HEK293 (cell line): Measurements from ENCODE around the gene PLEKHM2.

Experiments
- CTCF ChIA-PET: fragments of 350-600 bp; formaldehyde crosslinking; extraction: SDS; loops from one replicate; lab custom pipeline; 2021; ENCODE audit warnings: antibody characterized with exemption; lab: Yijun Ruan, JAX
- POLR2A ChIA-PET: fragments of 300-600 bp; formaldehyde crosslinking; extraction: SDS; loops from one replicate; lab custom pipeline; 2020; ENCODE audit warnings: antibody characterized with exemption, inconsistent platforms; lab: Yijun Ruan, JAX
- H3K27ac ChIP-seq: fragments of 200-500 bp; sonication (Bioruptor generic); 2 replicates; pipeline ENCODE4 v1.5.1; 2014; ENCODE audit warnings: low read depth, low read length, control low read depth, inconsistent platforms; ENCODE audit errors: extremely low read depth
- H3K36me3 ChIP-seq, 2 experiments: fragments of 200-500 bp in 1 of 2; sonication (Bioruptor generic) in 1 of 2; 1 replicate in 1 of 2; 2 replicates in 1 of 2; pipeline ENCODE4 v1.5.1; 2014 to 2017; ENCODE audit warnings: inconsistent platforms in 2 of 2, low read length in 2 of 2; ENCODE audit not compliant: control insufficient read depth in 2 of 2, insufficient read depth in 1 of 2
- H3K4me1 ChIP-seq: fragments of 200-500 bp; sonication (Bioruptor generic); 2 replicates; pipeline ENCODE4 v1.5.1; 2014; ENCODE audit warnings: mild to moderate bottlenecking, low read length, inconsistent platforms; ENCODE audit not compliant: control insufficient read depth, insufficient read depth
- H3K4me3 ChIP-seq: 2 replicates; pipeline ENCODE4 v1.5.1; 2011; ENCODE audit warnings: low read depth, mild to moderate bottlenecking, control low read depth, low read length, moderate library complexity
- H3K9me3 ChIP-seq: fragments of 200-500 bp; sonication (Bioruptor generic); 2 replicates; pipeline ENCODE4 v1.5.1; 2014; ENCODE audit warnings: low read depth, low read length, inconsistent platforms; ENCODE audit not compliant: control insufficient read depth, insufficient read depth
- BCL11A ChIP-seq: fragments of 450-650 bp; formaldehyde crosslinking; IDR thresholded peaks from 2 replicates; pipeline ENCODE4 v1.5.1; 2016; ENCODE audit warnings: low read depth, missing biosample characterization, missing genetic modification characterization
- HOXC10 ChIP-seq: sonication (generic); formaldehyde crosslinking; IDR thresholded peaks from 2 replicates; pipeline ENCODE4 v1.8.1; 2023; ENCODE audit warnings: mild to moderate bottlenecking, missing genetic modification reagents
- HOXD13 ChIP-seq: sonication (generic); formaldehyde crosslinking; IDR thresholded peaks from 2 replicates; pipeline ENCODE4 v1.8.0; 2022; ENCODE audit warnings: missing genetic modification reagents, borderline replicate concordance
- KLF1 ChIP-seq: fragments of 450-650 bp; formaldehyde crosslinking; IDR thresholded peaks from 2 replicates; pipeline ENCODE4 v1.5.1; 2016; ENCODE audit warnings: missing biosample characterization, missing genetic modification characterization
- PATZ1 ChIP-seq: fragments of 450-650 bp; formaldehyde crosslinking; IDR thresholded peaks from 2 replicates; pipeline ENCODE4 v1.5.1; 2016; ENCODE audit warnings: missing biosample characterization, missing genetic modification characterization
- ZBTB26 ChIP-seq: fragments of 450-650 bp; formaldehyde crosslinking; optimal IDR thresholded peaks from 2 replicates; pipeline ENCODE3; 2016; ENCODE audit warnings: missing biosample characterization, mild to moderate bottlenecking, missing genetic modification characterization
- ZEB2 ChIP-seq: fragments of 450-650 bp; formaldehyde crosslinking; IDR thresholded peaks from 2 replicates; pipeline ENCODE4 v1.5.1; 2016; ENCODE audit warnings: missing biosample characterization, missing genetic modification characterization
- ZIC2 ChIP-seq: fragments of 450-650 bp; formaldehyde crosslinking; IDR thresholded peaks from 2 replicates; pipeline ENCODE4 v1.5.1; 2016; ENCODE audit warnings: missing biosample characterization, missing genetic modification characterization
- ZNF114 ChIP-seq: fragments of 450-650 bp; formaldehyde crosslinking; IDR thresholded peaks from 2 replicates; pipeline ENCODE4 v1.5.0; 2017; ENCODE audit warnings: missing biosample characterization, missing genetic modification characterization
- ZNF169 ChIP-seq: fragments of 450-650 bp; formaldehyde crosslinking; IDR thresholded peaks from 2 replicates; pipeline ENCODE4 v1.5.1; 2016; ENCODE audit warnings: missing biosample characterization, missing genetic modification characterization
- ZNF426 ChIP-seq: fragments of 450-650 bp; formaldehyde crosslinking; IDR thresholded peaks from 2 replicates; pipeline ENCODE4 v1.5.1; 2017; ENCODE audit warnings: missing biosample characterization, missing genetic modification characterization, mild to moderate bottlenecking, inconsistent platforms, moderate library complexity
- ZNF510 ChIP-seq: fragments of 450-650 bp; formaldehyde crosslinking; IDR thresholded peaks from 2 replicates; pipeline ENCODE4 v1.5.1; 2018; ENCODE audit warnings: mild to moderate bottlenecking, missing genetic modification characterization, missing biosample characterization; ENCODE audit not compliant: insufficient replicate concordance
- ZNF530 ChIP-seq: fragments of 450-650 bp; formaldehyde crosslinking; IDR thresholded peaks from 2 replicates; pipeline ENCODE4 v1.5.1; 2016; ENCODE audit warnings: low read depth, missing biosample characterization, missing genetic modification characterization
- ZNF596 ChIP-seq: fragments of 450-650 bp; IDR thresholded peaks from 2 replicates; pipeline ENCODE4 v1.5.0; 2018; ENCODE audit warnings: missing biosample characterization, mild to moderate bottlenecking, missing genetic modification characterization, moderate library complexity
- ZNF629 ChIP-seq: fragments of 450-650 bp; formaldehyde crosslinking; IDR thresholded peaks from 2 replicates; pipeline ENCODE4 v1.5.1; 2017; ENCODE audit warnings: missing biosample characterization, missing genetic modification characterization
- ZNF701 ChIP-seq: fragments of 450-650 bp; formaldehyde crosslinking; IDR thresholded peaks from 2 replicates; pipeline ENCODE4 v1.5.1; 2016; ENCODE audit warnings: missing biosample characterization, missing genetic modification characterization
- ZNF704 ChIP-seq: fragments of 450-650 bp; formaldehyde crosslinking; IDR thresholded peaks from 2 replicates; pipeline ENCODE4 v1.5.1; 2016; ENCODE audit warnings: missing biosample characterization, missing genetic modification characterization
- ZNF792 ChIP-seq: fragments of 450-650 bp; formaldehyde crosslinking; IDR thresholded peaks from 2 replicates; pipeline ENCODE4 v1.5.1; 2016; ENCODE audit warnings: missing biosample characterization, missing genetic modification characterization
- ZSCAN16 ChIP-seq: fragments of 450-650 bp; formaldehyde crosslinking; IDR thresholded peaks from 2 replicates; pipeline ENCODE4 v1.5.1; 2016; ENCODE audit warnings: missing biosample characterization, missing genetic modification characterization
- ZSCAN23 ChIP-seq: fragments of 450-650 bp; formaldehyde crosslinking; IDR thresholded peaks from 2 replicates; pipeline ENCODE4 v1.5.1; 2016; ENCODE audit warnings: missing biosample characterization, missing genetic modification characterization
- ZSCAN4 ChIP-seq: fragments of 450-650 bp; formaldehyde crosslinking; IDR thresholded peaks from 2 replicates; pipeline ENCODE4 v1.5.1; 2017; ENCODE audit warnings: missing biosample characterization, missing genetic modification characterization
- ZXDB ChIP-seq: fragments of 450-650 bp; formaldehyde crosslinking; IDR thresholded peaks from 2 replicates; pipeline ENCODE4 v1.5.1; 2016; ENCODE audit warnings: missing biosample characterization, missing genetic modification characterization
- TF ChIP-seq, protein P1 (sequence below): fragments of 450-650 bp; formaldehyde crosslinking; IDR thresholded peaks from 2 replicates; pipeline ENCODE4 v1.5.1; 2016; ENCODE audit warnings: missing biosample characterization, missing genetic modification characterization, low read depth
- TF ChIP-seq, protein P2 (sequence below): fragments of 450-650 bp; formaldehyde crosslinking; IDR thresholded peaks from 2 replicates; pipeline ENCODE4 v1.5.1; 2016; ENCODE audit warnings: missing biosample characterization, missing genetic modification characterization
- TF ChIP-seq, protein P3 (sequence below): fragments of 450-650 bp; formaldehyde crosslinking; IDR thresholded peaks from 2 replicates; pipeline ENCODE4 v1.5.1; 2016; ENCODE audit warnings: missing biosample characterization, missing genetic modification characterization
- TF ChIP-seq, protein P4 (sequence below): fragments of 450-650 bp; formaldehyde crosslinking; IDR thresholded peaks from 2 replicates; pipeline ENCODE4 v1.5.1; 2016; ENCODE audit warnings: missing biosample characterization, missing genetic modification characterization

The PLEKHM2 gene

GRCh38 chr1:15678578-15678977, 5.5 kb upstream of the PLEKHM2 start:
- Histone ChIP-seq H3K36me3 (no peaks in the 10 kb centered on the region), H3K4me1 (no peaks in the 10 kb centered on the region; the same call in 1 of the 2 replicates), H3K27ac (no peak overlapping the region), H3K9me3 (no peaks in the 10 kb centered on the region), H3K4me3 (no peak overlapping the region)
- ChIA-PET POLR2A (no interaction called here), CTCF (interaction anchor here (0.6 kb wide), 1 partner anchor 244 kb away, joined by 3 read pairs; no protein-coding TSS in a partner anchor)
- TF ChIP-seq ZNF169 (no peak), ZSCAN16 (tag by site-specific recombination) (no peak), ZNF530 (tag by site-specific recombination) (no peak), BCL11A (tag by site-specific recombination) (no peak), ZXDB (no peak), KLF1 (no peak), ZNF704 (tag by site-specific recombination) (no peak), ZBTB26 (no peak), ZIC2 (tag by site-specific recombination) (no peak), ZNF510 (tag by site-specific recombination) (no peak), ZNF596 (no peak)
- TF ChIP-seq, protein P1, sequence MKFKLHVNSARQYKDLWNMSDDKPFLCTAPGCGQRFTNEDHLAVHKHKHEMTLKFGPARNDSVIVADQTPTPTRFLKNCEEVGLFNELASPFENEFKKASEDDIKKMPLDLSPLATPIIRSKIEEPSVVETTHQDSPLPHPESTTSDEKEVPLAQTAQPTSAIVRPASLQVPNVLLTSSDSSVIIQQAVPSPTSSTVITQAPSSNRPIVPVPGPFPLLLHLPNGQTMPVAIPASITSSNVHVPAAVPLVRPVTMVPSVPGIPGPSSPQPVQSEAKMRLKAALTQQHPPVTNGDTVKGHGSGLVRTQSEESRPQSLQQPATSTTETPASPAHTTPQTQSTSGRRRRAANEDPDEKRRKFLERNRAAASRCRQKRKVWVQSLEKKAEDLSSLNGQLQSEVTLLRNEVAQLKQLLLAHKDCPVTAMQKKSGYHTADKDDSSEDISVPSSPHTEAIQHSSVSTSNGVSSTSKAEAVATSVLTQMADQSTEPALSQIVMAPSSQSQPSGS (tag by site-specific recombination): no peak
- TF ChIP-seq, protein P2, sequence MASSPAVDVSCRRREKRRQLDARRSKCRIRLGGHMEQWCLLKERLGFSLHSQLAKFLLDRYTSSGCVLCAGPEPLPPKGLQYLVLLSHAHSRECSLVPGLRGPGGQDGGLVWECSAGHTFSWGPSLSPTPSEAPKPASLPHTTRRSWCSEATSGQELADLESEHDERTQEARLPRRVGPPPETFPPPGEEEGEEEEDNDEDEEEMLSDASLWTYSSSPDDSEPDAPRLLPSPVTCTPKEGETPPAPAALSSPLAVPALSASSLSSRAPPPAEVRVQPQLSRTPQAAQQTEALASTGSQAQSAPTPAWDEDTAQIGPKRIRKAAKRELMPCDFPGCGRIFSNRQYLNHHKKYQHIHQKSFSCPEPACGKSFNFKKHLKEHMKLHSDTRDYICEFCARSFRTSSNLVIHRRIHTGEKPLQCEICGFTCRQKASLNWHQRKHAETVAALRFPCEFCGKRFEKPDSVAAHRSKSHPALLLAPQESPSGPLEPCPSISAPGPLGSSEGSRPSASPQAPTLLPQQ (tag by site-specific recombination): no peak
- TF ChIP-seq, protein P3, sequence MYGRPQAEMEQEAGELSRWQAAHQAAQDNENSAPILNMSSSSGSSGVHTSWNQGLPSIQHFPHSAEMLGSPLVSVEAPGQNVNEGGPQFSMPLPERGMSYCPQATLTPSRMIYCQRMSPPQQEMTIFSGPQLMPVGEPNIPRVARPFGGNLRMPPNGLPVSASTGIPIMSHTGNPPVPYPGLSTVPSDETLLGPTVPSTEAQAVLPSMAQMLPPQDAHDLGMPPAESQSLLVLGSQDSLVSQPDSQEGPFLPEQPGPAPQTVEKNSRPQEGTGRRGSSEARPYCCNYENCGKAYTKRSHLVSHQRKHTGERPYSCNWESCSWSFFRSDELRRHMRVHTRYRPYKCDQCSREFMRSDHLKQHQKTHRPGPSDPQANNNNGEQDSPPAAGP (tag by site-specific recombination): no peak

DNA sequence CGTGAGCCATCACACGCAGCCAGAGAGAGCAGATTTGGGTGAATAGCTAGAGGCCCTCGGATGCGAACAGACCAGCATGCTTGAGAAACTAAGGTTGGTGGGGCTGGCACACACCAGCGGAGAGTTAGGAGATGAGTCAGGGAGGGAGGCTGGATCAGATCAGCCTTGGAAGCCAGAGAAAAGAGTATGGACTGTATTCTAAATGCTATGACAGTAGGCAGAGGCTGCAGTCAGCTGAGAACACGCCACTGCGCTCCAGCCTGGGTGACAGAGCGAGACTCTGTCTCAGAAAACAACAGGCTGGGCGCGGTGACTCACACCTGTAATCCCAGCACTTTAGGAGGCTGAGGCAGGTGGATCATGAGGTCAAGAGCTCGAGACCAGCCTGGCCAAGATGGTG, 4.0 kb upstream of the PLEKHM2 start:
- ChIA-PET POLR2A (interaction anchor here (0.5 kb wide), 1 partner anchor 65 kb away, joined by 3 read pairs; no protein-coding TSS in a partner anchor), CTCF (no interaction called here)
- H3K4me1 ChIP-seq: no peaks in the 10 kb centered on the region; the same call in 1 of the 2 replicates
- H3K27ac ChIP-seq: no peak overlapping the region
- H3K36me3 ChIP-seq: no peaks in the 10 kb centered on the region
- no peaks in the 10 kb centered on the region for H3K9me3 ChIP-seq
- no peak overlapping the region for H3K4me3 ChIP-seq
- TF ChIP-seq HOXD13: no peak
- no peak for TF ChIP-seq ZNF792 (tag by site-specific recombination)
- no peak for TF ChIP-seq ZSCAN23 (tag by site-specific recombination)
- no peak for TF ChIP-seq ZNF629 (tag by site-specific recombination)
- no peak for TF ChIP-seq ZNF426 (tag by site-specific recombination)
- no peak for TF ChIP-seq ZNF114
- no peak for TF ChIP-seq ZEB2 (tag by site-specific recombination)
- TF ChIP-seq, protein P4, sequence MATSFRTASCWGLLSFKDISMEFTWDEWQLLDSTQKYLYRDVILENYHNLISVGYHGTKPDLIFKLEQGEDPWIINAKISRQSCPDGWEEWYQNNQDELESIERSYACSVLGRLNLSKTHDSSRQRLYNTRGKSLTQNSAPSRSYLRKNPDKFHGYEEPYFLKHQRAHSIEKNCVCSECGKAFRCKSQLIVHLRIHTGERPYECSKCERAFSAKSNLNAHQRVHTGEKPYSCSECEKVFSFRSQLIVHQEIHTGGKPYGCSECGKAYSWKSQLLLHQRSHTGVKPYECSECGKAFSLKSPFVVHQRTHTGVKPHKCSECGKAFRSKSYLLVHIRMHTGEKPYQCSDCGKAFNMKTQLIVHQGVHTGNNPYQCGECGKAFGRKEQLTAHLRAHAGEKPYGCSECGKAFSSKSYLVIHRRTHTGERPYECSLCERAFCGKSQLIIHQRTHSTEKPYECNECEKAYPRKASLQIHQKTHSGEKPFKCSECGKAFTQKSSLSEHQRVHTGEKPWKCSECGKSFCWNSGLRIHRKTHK (tag by site-specific recombination): no peak
- TF ChIP-seq ZNF701 (tag by site-specific recombination): no peak
- no peak for TF ChIP-seq ZSCAN4
- no peak for TF ChIP-seq PATZ1 (tag by site-specific recombination)
- TF ChIP-seq HOXC10 (CRISPR knock-in tag): no peak
